H1 (cell line): Measurements from ENCODE around the gene PTPRH.
"Not testable (repeated sequence)": the region's sequence is repeated elsewhere in the genome, so short reads cannot be mapped to it uniquely, and the experiment has no call there.

Experiments
- CEBPB ChIP-seq: IDR thresholded peaks from 2 replicates; pipeline ENCODE4 v1.6.1; 2012; ENCODE audit warnings: low read depth, low read length
- EP300 ChIP-seq, 2 experiments: IDR thresholded peaks; 1 replicate in 1 of 2; 2 replicates in 1 of 2; pipeline ENCODE4 v1.6.1; 2011 to 2012; ENCODE audit warnings: low read depth in 2 of 2, low read length in 2 of 2, mild to moderate bottlenecking in 2 of 2, borderline replicate concordance in 1 of 2, inconsistent platforms in 1 of 2, moderate library complexity in 1 of 2
- SP2 ChIP-seq: IDR thresholded peaks from 2 replicates; pipeline ENCODE4 v1.6.1; 2012; ENCODE audit warnings: mild to moderate bottlenecking, low read length, inconsistent platforms
- USF2 ChIP-seq: IDR thresholded peaks from 2 replicates; pipeline ENCODE4 v1.6.1; 2011; ENCODE audit warnings: low read length, improper control_type of control experiment
- YY1 ChIP-seq: IDR thresholded peaks from 2 replicates; pipeline ENCODE4 v1.6.1; 2011; ENCODE audit warnings: low read depth, mild to moderate bottlenecking, low read length

DNA sequence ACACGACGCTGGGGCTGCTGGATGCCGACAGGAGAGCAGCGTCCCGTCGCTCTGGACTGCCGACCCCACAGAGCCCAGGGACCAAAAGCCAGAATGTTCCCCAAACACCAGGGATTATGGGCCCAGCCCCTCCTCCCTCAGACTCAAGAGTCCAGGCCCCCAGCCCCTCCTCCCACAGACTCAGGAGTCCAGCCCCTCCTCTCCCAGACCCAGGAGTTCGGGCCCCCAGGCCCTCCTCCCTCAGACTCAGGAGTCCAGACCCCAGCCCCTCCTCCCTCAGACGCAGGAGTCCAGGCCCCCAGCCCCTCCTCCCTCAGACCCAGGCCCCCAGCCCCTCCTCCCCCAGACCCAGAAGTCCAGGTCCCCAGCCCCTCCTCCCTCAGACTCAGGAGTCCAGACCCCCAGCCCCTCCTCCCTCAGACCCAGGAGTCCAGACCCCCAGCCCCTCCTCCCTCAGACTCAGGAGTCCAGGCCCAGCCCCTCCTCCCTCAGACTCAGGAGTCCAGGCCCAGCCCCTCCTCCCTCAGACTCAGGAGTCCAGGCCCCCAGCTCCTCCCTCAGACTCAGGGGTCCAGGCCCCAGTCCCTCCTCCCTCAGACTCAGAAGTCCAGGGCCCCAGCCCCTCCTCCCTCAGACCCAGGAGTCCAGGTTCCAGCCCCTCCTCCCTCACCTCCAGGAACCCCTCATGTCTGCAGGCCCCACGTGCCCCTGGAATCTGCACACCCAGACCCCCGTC is 15.5 kb upstream of the PTPRH start:
- not testable (repeated sequence) for TF ChIP-seq CEBPB; SP2; EP300 (IDR thresholded peaks at IDR 0.05; ENCODE audit: borderline replicate concordance in 1 of 2, low read depth in 2 of 2, low read length in 2 of 2); USF2; YY1
